ENCODE data around the gene RAD54L2. TPM values are rescaled to one million over a fixed set of nuclear protein-coding genes. Genes with fewer than 3 reads are reported as not detected.
"Not testable (repeated sequence)": the region's sequence is repeated elsewhere in the genome, so short reads cannot be mapped to it uniquely, and the experiment has no call there.

RAD54L2 gene
- total RNA-seq, 1 donor: 20.2 TPM

GRCh38 chr3:51549311-51549710 is 10.8 kb downstream of the RAD54L2 start:
- TF ChIP-seq CTCF (IDR thresholded peaks at IDR 0.05; ENCODE audit: insufficient read depth, low read length): no peak
- no peak overlapping the region for H3K4me3 ChIP-seq (ENCODE audit: low read depth, low read length)
- no peak for DNase-seq (ENCODE audit: low read depth)

- TF ChIP-seq CTCF (IDR thresholded peaks at IDR 0.05; ENCODE audit: insufficient read depth, low read length): no peak
- no peak for DNase-seq (ENCODE audit: low read depth)
- H3K4me3 ChIP-seq (ENCODE audit: low read depth, low read length): no peak overlapping the region
These were observed 11.7 kb downstream of the RAD54L2 start for GRCh38 chr3:51550080-51550819.

- no peak for TF ChIP-seq CTCF (IDR thresholded peaks at IDR 0.05; ENCODE audit: insufficient read depth, low read length)
- no peak overlapping the region for H3K4me3 ChIP-seq (ENCODE audit: low read depth, low read length)
- DNase-seq (ENCODE audit: low read depth): no peak
These were observed 19.5 kb downstream of the RAD54L2 start for GRCh38 chr3:51557993-51558392.

GRCh38 chr3:51559411-51559888 is 20.9 kb downstream of the RAD54L2 start:
- DNase-seq (ENCODE audit: low read depth): peak; percentile 86
- no peak for TF ChIP-seq CTCF (IDR thresholded peaks at IDR 0.05; ENCODE audit: insufficient read depth, low read length)
- no peak overlapping the region for H3K4me3 ChIP-seq (ENCODE audit: low read depth, low read length)

- no peak overlapping the region for H3K4me3 ChIP-seq (ENCODE audit: low read depth, low read length)
- no peak for DNase-seq (ENCODE audit: low read depth)
- TF ChIP-seq CTCF (IDR thresholded peaks at IDR 0.05; ENCODE audit: insufficient read depth, low read length): no peak
These were observed 21.4 kb downstream of the RAD54L2 start for GRCh38 chr3:51559961-51560360.

- not testable (repeated sequence) for DNase-seq (ENCODE audit: low read depth); H3K4me3 ChIP-seq (ENCODE audit: low read depth, low read length)
These were observed 23.9 kb downstream of the RAD54L2 start for GRCh38 chr3:51562403-51562802.

- no peak overlapping the region for H3K4me3 ChIP-seq (ENCODE audit: low read depth, low read length)
- DNase-seq (ENCODE audit: low read depth): no peak
- no peak for TF ChIP-seq CTCF (IDR thresholded peaks at IDR 0.05; ENCODE audit: insufficient read depth, low read length)
These were observed 29.5 kb downstream of the RAD54L2 start for GRCh38 chr3:51568036-51568435.
